T-helper 2 cell treated with Interferon-gamma antibody and Interleukin-4, amounts not matched to agents 100 ng/mL and 5 ng/mL, for 36 hours (primary cell): ENCODE data around the gene SLC7A11. TPM values are rescaled to one million over a fixed set of nuclear protein-coding genes. Genes with fewer than 3 reads are reported as not detected.

ENCODE experiments used
- intact Hi-C: fragments of 100-400 bp; cut with micrococcal nuclease; formaldehyde crosslinking; loops from one replicate; pipeline ENCODE4 v1.15.1; 2023
- total RNA-seq: library from RNA; stranded (reverse); gene quantifications from 2 replicates; pipeline ENCODE4 v1.2.3, GENCODE V29; 2022

The SLC7A11 gene
- total RNA-seq, 1 donor from 2014 or later, result 1.7 TPM

GRCh38 chr4:138243369-138243768 is 1.2 kb upstream of the SLC7A11 start:
- intact Hi-C loops, result loop anchor here (2.0 to 5.0 kb wide), 2 partner anchors 839 to 1209 kb away; partner anchors contain the start of gene RAB33B

GRCh38 chr4:138242834-138243156 is 646 bp upstream of the SLC7A11 start:
- intact Hi-C loops, result loop anchor here (1.0 to 5.0 kb wide), 4 partner anchors 8 to 1210 kb away; partner anchors contain the start of gene RAB33B

- intact Hi-C loops, result loop anchor here (1.0 to 5.0 kb wide), 4 partner anchors 7 to 1211 kb away; partner anchors contain the start of gene RAB33B
These were observed 671 bp downstream of the SLC7A11 start for GRCh38 chr4:138241281-138242075.

- intact Hi-C loops, result loop anchor here (5.0 kb wide), 1 partner anchor 1063 kb away; the partner anchor contains the start of genes NAA15 and NDUFC1
These were observed 2.7 kb downstream of the SLC7A11 start for GRCh38 chr4:138239491-138239890.

GRCh38 chr4:138238521-138239292 is 3.4 kb downstream of the SLC7A11 start:
- intact Hi-C loops, result loop anchor here (5.0 kb wide), 1 partner anchor 1064 kb away; the partner anchor contains the start of genes NAA15 and NDUFC1

GRCh38 chr4:138237132-138237531 is 5.0 kb downstream of the SLC7A11 start:
- intact Hi-C loops, result loop anchor here (5.0 kb wide), 1 partner anchor 1065 kb away; the partner anchor contains the start of genes NAA15 and NDUFC1

- intact Hi-C loops, result loop anchor here (5.0 kb wide), 1 partner anchor 1066 kb away; the partner anchor contains the start of genes NAA15 and NDUFC1
These were observed 6.1 kb downstream of the SLC7A11 start for GRCh38 chr4:138236037-138236436.

GRCh38 chr4:138235419-138235952 is 6.7 kb downstream of the SLC7A11 start:
- intact Hi-C loops, result loop anchor here (5.0 kb wide), 1 partner anchor 1067 kb away; the partner anchor contains the start of genes NAA15 and NDUFC1

GRCh38 chr4:138234248-138234647 is 7.9 kb downstream of the SLC7A11 start:
- intact Hi-C loops, result loop anchor here (1.0 kb wide), 1 partner anchor 8 kb away; the partner anchor contains the start of gene SLC7A11

GRCh38 chr4:138233313-138234034 is 8.7 kb downstream of the SLC7A11 start:
- intact Hi-C loops, result loop anchor here (1.0 kb wide), 1 partner anchor 9 kb away; the partner anchor contains the start of gene SLC7A11

- intact Hi-C loops, result no loop called here
These were observed 9.8 kb downstream of the SLC7A11 start for GRCh38 chr4:138232364-138232763.

- intact Hi-C loops, result no loop called here
These were observed 12.1 kb downstream of the SLC7A11 start for GRCh38 chr4:138230048-138230447.

GRCh38 chr4:138229160-138229559 is 13.0 kb downstream of the SLC7A11 start:
- intact Hi-C loops, result no loop called here

GRCh38 chr4:138226351-138226750 is 15.8 kb downstream of the SLC7A11 start:
- intact Hi-C loops, result no loop called here

GRCh38 chr4:138225477-138225876 is 16.7 kb downstream of the SLC7A11 start:
- intact Hi-C loops, result no loop called here

GRCh38 chr4:138224614-138225013 is 17.5 kb downstream of the SLC7A11 start:
- intact Hi-C loops, result no loop called here

- intact Hi-C loops, result no loop called here
These were observed 18.8 kb downstream of the SLC7A11 start for GRCh38 chr4:138223231-138223910.

GRCh38 chr4:138222046-138222445 is 20.1 kb downstream of the SLC7A11 start:
- intact Hi-C loops, result no loop called here

GRCh38 chr4:138218976-138219375 is 23.2 kb downstream of the SLC7A11 start:
- intact Hi-C loops, result no loop called here

- intact Hi-C loops, result no loop called here
These were observed 24.6 kb downstream of the SLC7A11 start for GRCh38 chr4:138217567-138217966.
